Measurements from ENCODE around the gene CFAP410.

CFAP410 gene

GRCh38 chr21:44320847-44321246 lies 18.3 kb downstream of the CFAP410 start:
- Mint-ChIP-seq H3K4me3 (no peak overlapping the region), H3K9me3 (no peaks in the 10 kb centered on the region), H3K4me1 (no peaks in the 10 kb centered on the region), H3K27ac (no peak overlapping the region), H3K27me3 (ENCODE audit: low read depth) (no peaks in the 10 kb centered on the region), H3K36me3 (ENCODE audit: low read depth) (peaks cover 4% of the 10 kb centered on the region)
- no peak for TF ChIP-seq CTCF (IDR thresholded peaks at IDR 0.05; ENCODE audit: unreplicated experiment in 3 of 3)

- no peaks in the 10 kb centered on the region for H3K9me3 Mint-ChIP-seq
Measured at GRCh38 chr21:44319407-44320065, 19.7 kb downstream of the CFAP410 start.

GRCh38 chr21:44318489-44319285 lies 20.5 kb downstream of the CFAP410 start:
- Mint-ChIP-seq H3K4me1 (no peaks in the 10 kb centered on the region), H3K27me3 (ENCODE audit: low read depth) (no peaks in the 10 kb centered on the region), H3K9me3 (no peaks in the 10 kb centered on the region), H3K27ac (no peak overlapping the region), H3K36me3 (ENCODE audit: low read depth) (peaks cover 4% of the 10 kb centered on the region), H3K4me3 (no peak overlapping the region)
- no peak for TF ChIP-seq CTCF (IDR thresholded peaks at IDR 0.05; ENCODE audit: unreplicated experiment in 3 of 3)

More at GRCh38 chr21:44319407-44320065, 19.7 kb downstream of the CFAP410 start:
- Mint-ChIP-seq H3K4me3 (no peak overlapping the region), H3K36me3 (ENCODE audit: low read depth) (peaks cover 4% of the 10 kb centered on the region), H3K27ac (no peak overlapping the region), H3K4me1 (no peaks in the 10 kb centered on the region), H3K27me3 (ENCODE audit: low read depth) (no peaks in the 10 kb centered on the region)
- no peak for TF ChIP-seq CTCF (IDR thresholded peaks at IDR 0.05; ENCODE audit: unreplicated experiment in 3 of 3)

GRCh38 chr21:44317871-44318270 lies 21.3 kb downstream of the CFAP410 start:
- Mint-ChIP-seq H3K36me3 (ENCODE audit: low read depth) (peaks cover 4% of the 10 kb centered on the region), H3K9me3 (no peaks in the 10 kb centered on the region), H3K27me3 (ENCODE audit: low read depth) (no peaks in the 10 kb centered on the region), H3K4me3 (no peak overlapping the region), H3K4me1 (no peaks in the 10 kb centered on the region), H3K27ac (no peak overlapping the region)
- TF ChIP-seq CTCF (IDR thresholded peaks at IDR 0.05; ENCODE audit: unreplicated experiment in 3 of 3) = no peak

- H3K9me3 Mint-ChIP-seq = no peaks in the 10 kb centered on the region
- H3K27me3 Mint-ChIP-seq (ENCODE audit: low read depth) = no peaks in the 10 kb centered on the region
- H3K4me1 Mint-ChIP-seq = no peaks in the 10 kb centered on the region
- H3K36me3 Mint-ChIP-seq (ENCODE audit: low read depth) = peaks cover 4% of the 10 kb centered on the region
- no peak overlapping the region for H3K4me3 Mint-ChIP-seq
- no peak overlapping the region for H3K27ac Mint-ChIP-seq
- no peak for TF ChIP-seq CTCF (IDR thresholded peaks at IDR 0.05; ENCODE audit: unreplicated experiment in 3 of 3)
Measured at GRCh38 chr21:44317241-44317782, 21.9 kb downstream of the CFAP410 start.
